ENCODE data around the gene RAPGEF6.

GRCh38 chr5:131570757-131571156 lies 64.3 kb downstream of the RAPGEF6 start:
- TF ChIP-seq, protein P1, sequence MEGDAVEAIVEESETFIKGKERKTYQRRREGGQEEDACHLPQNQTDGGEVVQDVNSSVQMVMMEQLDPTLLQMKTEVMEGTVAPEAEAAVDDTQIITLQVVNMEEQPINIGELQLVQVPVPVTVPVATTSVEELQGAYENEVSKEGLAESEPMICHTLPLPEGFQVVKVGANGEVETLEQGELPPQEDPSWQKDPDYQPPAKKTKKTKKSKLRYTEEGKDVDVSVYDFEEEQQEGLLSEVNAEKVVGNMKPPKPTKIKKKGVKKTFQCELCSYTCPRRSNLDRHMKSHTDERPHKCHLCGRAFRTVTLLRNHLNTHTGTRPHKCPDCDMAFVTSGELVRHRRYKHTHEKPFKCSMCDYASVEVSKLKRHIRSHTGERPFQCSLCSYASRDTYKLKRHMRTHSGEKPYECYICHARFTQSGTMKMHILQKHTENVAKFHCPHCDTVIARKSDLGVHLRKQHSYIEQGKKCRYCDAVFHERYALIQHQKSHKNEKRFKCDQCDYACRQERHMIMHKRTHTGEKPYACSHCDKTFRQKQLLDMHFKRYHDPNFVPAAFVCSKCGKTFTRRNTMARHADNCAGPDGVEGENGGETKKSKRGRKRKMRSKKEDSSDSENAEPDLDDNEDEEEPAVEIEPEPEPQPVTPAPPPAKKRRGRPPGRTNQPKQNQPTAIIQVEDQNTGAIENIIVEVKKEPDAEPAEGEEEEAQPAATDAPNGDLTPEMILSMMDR (IDR thresholded peaks at IDR 0.05; ENCODE audit: low read depth, low read length) = no peak
- no peak for TF ChIP-seq EZH2phosphoT487 (IDR thresholded peaks at IDR 0.05; ENCODE audit: low read depth)
